Keratinocyte (primary cell): Measurements from ENCODE around the gene TRMT1.

Experiments used
- EZH2 ChIP-seq: IDR thresholded peaks from one replicate; pipeline ENCODE4 v1.6.1; 2012; ENCODE audit warnings: inconsistent platforms, mild to moderate bottlenecking, low read length, moderate library complexity
- TF ChIP-seq, protein P1 (sequence below), 3 experiments: IDR thresholded peaks in 1 of 3; conservative IDR thresholded peaks in 1 of 3; optimal IDR thresholded peaks in 1 of 3; 2 replicates in 2 of 3; 3 replicates in 1 of 3; pipeline versions ENCODE3 to v1.5.1; 2011; ENCODE audit warnings: low read length in 3 of 3, mild to moderate bottlenecking in 3 of 3, moderate library complexity in 2 of 3, control low read depth in 1 of 3, inconsistent platforms in 1 of 3; ENCODE audit not compliant: insufficient read depth in 2 of 3; ENCODE audit errors: extremely low read depth in 1 of 3

GRCh38 chr19:13137290-13137794, 20.8 kb upstream of the TRMT1 start:
- TF ChIP-seq, protein P1, sequence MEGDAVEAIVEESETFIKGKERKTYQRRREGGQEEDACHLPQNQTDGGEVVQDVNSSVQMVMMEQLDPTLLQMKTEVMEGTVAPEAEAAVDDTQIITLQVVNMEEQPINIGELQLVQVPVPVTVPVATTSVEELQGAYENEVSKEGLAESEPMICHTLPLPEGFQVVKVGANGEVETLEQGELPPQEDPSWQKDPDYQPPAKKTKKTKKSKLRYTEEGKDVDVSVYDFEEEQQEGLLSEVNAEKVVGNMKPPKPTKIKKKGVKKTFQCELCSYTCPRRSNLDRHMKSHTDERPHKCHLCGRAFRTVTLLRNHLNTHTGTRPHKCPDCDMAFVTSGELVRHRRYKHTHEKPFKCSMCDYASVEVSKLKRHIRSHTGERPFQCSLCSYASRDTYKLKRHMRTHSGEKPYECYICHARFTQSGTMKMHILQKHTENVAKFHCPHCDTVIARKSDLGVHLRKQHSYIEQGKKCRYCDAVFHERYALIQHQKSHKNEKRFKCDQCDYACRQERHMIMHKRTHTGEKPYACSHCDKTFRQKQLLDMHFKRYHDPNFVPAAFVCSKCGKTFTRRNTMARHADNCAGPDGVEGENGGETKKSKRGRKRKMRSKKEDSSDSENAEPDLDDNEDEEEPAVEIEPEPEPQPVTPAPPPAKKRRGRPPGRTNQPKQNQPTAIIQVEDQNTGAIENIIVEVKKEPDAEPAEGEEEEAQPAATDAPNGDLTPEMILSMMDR (optimal IDR thresholded peaks at IDR 0.05 in 1 of 3, IDR thresholded peaks at IDR 0.05 in 1 of 3, conservative IDR thresholded peaks at IDR 0.05 in 1 of 3; ENCODE audit: extremely low read depth in 1 of 3, insufficient read depth in 2 of 3, low read length in 3 of 3) = no peak
- TF ChIP-seq EZH2 = no peak
